ELF-1 (cell line): Measurements from ENCODE around the gene DOP1A.

Experiments
- DNase-seq: peaks from one replicate; pipeline ENCODE4 v3.0.0-alpha.2; 2016; ENCODE audit warnings: low read depth, low spot score

The DOP1A gene

GRCh38 chr6:83153883-83154521 lies 86.5 kb downstream of the DOP1A start:
- no peak for DNase-seq

GRCh38 chr6:83155794-83156193 lies 88.3 kb downstream of the DOP1A start:
- DNase-seq: no peak

GRCh38 chr6:83160167-83160566 lies 92.7 kb downstream of the DOP1A start:
- no peak for DNase-seq

- DNase-seq: no peak
Measured at GRCh38 chr6:83167726-83168278, 100.3 kb downstream of the DOP1A start.

GRCh38 chr6:83168556-83168955 lies 101.1 kb downstream of the DOP1A start:
- no peak for DNase-seq

GRCh38 chr6:83169106-83169505 lies 101.6 kb downstream of the DOP1A start:
- DNase-seq: no peak

- no peak for DNase-seq
Measured at GRCh38 chr6:83169511-83169910, 102.0 kb downstream of the DOP1A start.

GRCh38 chr6:83176246-83176645 lies 108.8 kb downstream of the DOP1A start:
- no peak for DNase-seq

GRCh38 chr6:83180426-83180950 lies 113.0 kb downstream of the DOP1A start:
- DNase-seq: no peak

GRCh38 chr6:83182114-83182513 lies 114.6 kb downstream of the DOP1A start:
- DNase-seq: no peak

- DNase-seq: peak; percentile 53
Measured at GRCh38 chr6:83183082-83183828, 115.8 kb downstream of the DOP1A start.

- DNase-seq: no peak
Measured at GRCh38 chr6:83185096-83185495, 117.6 kb downstream of the DOP1A start.

GRCh38 chr6:83188501-83188900 lies 121.0 kb downstream of the DOP1A start:
- DNase-seq: no peak

- no peak for DNase-seq
Measured at GRCh38 chr6:83190626-83191025, 123.2 kb downstream of the DOP1A start.

GRCh38 chr6:83191974-83192373 lies 124.5 kb downstream of the DOP1A start:
- DNase-seq: peak; percentile 14

- no peak for DNase-seq
Measured at GRCh38 chr6:83192456-83192855, 125.0 kb downstream of the DOP1A start.

- DNase-seq: peak; percentile 94
Measured at GRCh38 chr6:83192871-83193746, 125.6 kb downstream of the DOP1A start, which contains the start of the genes PGM3 and RWDD2A. PGM3 (minus strand) TSS chr6:83193265; CDS start chr6:83191012, 2,253 bp downstream. RWDD2A (plus strand) TSS chr6:83193357; CDS start chr6:83194452, 1,095 bp downstream.

GRCh38 chr6:83193747-83194566 lies 126.5 kb downstream of the DOP1A start:
- DNase-seq: peak; percentile 77

GRCh38 chr6:83198486-83199172 lies 131.2 kb downstream of the DOP1A start:
- DNase-seq: no peak
